HEK293T (cell line): ENCODE results near the gene EIF4G1.

Experiments
- BHLHE40 ChIP-seq: fragments of 450-650 bp; IDR thresholded peaks from 2 replicates; pipeline ENCODE4 v1.6.1; 2016; ENCODE audit warnings: mild to moderate bottlenecking, moderate library complexity, borderline replicate concordance
- CTBP1 ChIP-seq: fragments of 450-650 bp; IDR thresholded peaks from 2 replicates; pipeline ENCODE4 v1.6.1; 2016; ENCODE audit warnings: borderline replicate concordance
- FOXK2 ChIP-seq: fragments of 450-650 bp; IDR thresholded peaks from 2 replicates; pipeline ENCODE4 v1.6.1; 2016; ENCODE audit warnings: mild to moderate bottlenecking
- FOXM1 ChIP-seq: fragments of 450-650 bp; IDR thresholded peaks from 2 replicates; pipeline ENCODE4 v1.6.1; 2017; ENCODE audit warnings: mild to moderate bottlenecking, borderline replicate concordance
- HDGF ChIP-seq: fragments of 450-650 bp; IDR thresholded peaks from 2 replicates; pipeline ENCODE4 v1.6.1; 2017; ENCODE audit warnings: antibody characterized with exemption, borderline replicate concordance
- L3MBTL2 ChIP-seq: fragments of 450-650 bp; conservative IDR thresholded peaks from 2 replicates; pipeline ENCODE4 v1.6.1; 2016; ENCODE audit warnings: mild to moderate bottlenecking
- LEF1 ChIP-seq: fragments of 450-650 bp; IDR thresholded peaks from 2 replicates; pipeline ENCODE4 v1.6.1; 2017; ENCODE audit warnings: mild to moderate bottlenecking, borderline replicate concordance
- PKNOX1 ChIP-seq: fragments of 450-650 bp; IDR thresholded peaks from 2 replicates; pipeline ENCODE4 v1.6.1; 2016
- SP1 ChIP-seq: fragments of 450-650 bp; IDR thresholded peaks from 2 replicates; pipeline ENCODE4 v1.6.1; 2017
- TARDBP ChIP-seq: fragments of 450-650 bp; IDR thresholded peaks from 2 replicates; pipeline ENCODE4 v1.6.1; 2016

GRCh38 chr3:184380185-184380626 lies 65.8 kb downstream of the EIF4G1 start:
- TF ChIP-seq SP1 (no peak), BHLHE40 (no peak), FOXM1 (no peak), LEF1 (no peak), FOXK2 (no peak), L3MBTL2 (no peak), TARDBP (no peak), CTBP1 (no peak), HDGF (no peak), PKNOX1 (no peak)
